Upper lobe of right lung (tissue), 1 donor: ENCODE measurements around the gene ILF2. TPM values are rescaled to one million over a fixed set of nuclear protein-coding genes. Genes with fewer than 3 reads are reported as not detected.
A peak's percentile ranks its signal among the peaks of the same experiment; 100 is the strongest.

Experiments
- ATAC-seq: fragments of 200-7000 bp; cut with Tn5 transposase; one replicate; pipeline ENCODE4 v1.9.1; 2020; ENCODE audit warnings: mild to moderate bottlenecking, moderate library complexity
- DNase-seq: peaks from one replicate; pipeline ENCODE4 v3.0.0-alpha.2; 2020
- H3K27ac ChIP-seq: fragments of 200-600 bp; one replicate; pipeline ENCODE4 v1.8.0; 2022
- H3K27me3 ChIP-seq: fragments of 200-600 bp; one replicate; pipeline ENCODE4 v1.8.0; 2022; ENCODE audit warnings: mild to moderate bottlenecking
- H3K36me3 ChIP-seq: fragments of 200-600 bp; one replicate; pipeline ENCODE4 v1.8.0; 2022
- H3K4me1 ChIP-seq: fragments of 200-600 bp; one replicate; pipeline ENCODE4 v1.8.0; 2022
- H3K4me3 ChIP-seq: fragments of 200-600 bp; one replicate; pipeline ENCODE4 v1.8.0; 2022; ENCODE audit warnings: mild to moderate bottlenecking
- H3K9me3 ChIP-seq: fragments of 200-600 bp; one replicate; pipeline ENCODE4 v1.8.0; 2022
- intact Hi-C: fragments of 100-400 bp; cut with DNase I; formaldehyde crosslinking; loops from one replicate; pipeline ENCODE4 v1.11.0; 2022
- total RNA-seq: library from RNA; stranded (reverse); fragmentation: NEBNext Ultra II Directional; extraction: Animal tissue kit (Norgen Biotek cat#: 25700); gene quantifications from one replicate; pipeline ENCODE4 v1.2.1, GENCODE V29; 2021
- TF ChIP-seq, protein P1 (sequence below): fragments of 200-600 bp; IDR thresholded peaks from one replicate; pipeline ENCODE4 v1.8.0; 2022; ENCODE audit warnings: antibody characterized with exemption
- donor health status: DM: no; HTN: yes; CAD: no; lungs with severe emphysema.

The ILF2 gene
- total RNA-seq, 1 donor from 2014 or later: 86.1 TPM

DNA sequence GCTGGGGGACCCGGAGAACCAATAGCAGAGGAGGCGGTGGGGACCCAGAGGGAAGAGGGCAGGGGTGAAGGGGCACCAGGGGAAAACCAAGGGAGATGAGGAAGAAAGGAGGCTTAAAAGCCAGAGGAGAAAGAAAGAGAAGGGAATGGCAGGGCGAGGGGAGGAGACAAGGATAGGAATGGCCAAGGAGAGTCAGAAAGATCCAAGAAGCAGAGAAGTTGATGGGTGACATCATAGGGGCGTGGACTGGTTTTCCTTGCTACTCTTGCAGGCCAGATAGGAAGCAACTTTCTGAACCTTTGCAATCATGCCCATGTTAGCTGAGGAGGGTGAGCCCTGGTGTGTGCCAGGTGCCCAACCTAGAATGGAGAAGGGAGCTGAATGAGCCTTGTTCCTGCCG lies 13.1 kb upstream of the ILF2 start:
- intact Hi-C loops: no loop called here
- Histone ChIP-seq H3K4me1 (no peaks in the 10 kb centered on the region), H3K27me3 (peaks cover 12% of the 10 kb centered on the region), H3K27ac (no peak overlapping the region), H3K9me3 (no peaks in the 10 kb centered on the region), H3K4me3 (no peak overlapping the region), H3K36me3 (no peaks in the 10 kb centered on the region)
- no peak for ATAC-seq
- DNase-seq: no peak
- TF ChIP-seq, protein P1, sequence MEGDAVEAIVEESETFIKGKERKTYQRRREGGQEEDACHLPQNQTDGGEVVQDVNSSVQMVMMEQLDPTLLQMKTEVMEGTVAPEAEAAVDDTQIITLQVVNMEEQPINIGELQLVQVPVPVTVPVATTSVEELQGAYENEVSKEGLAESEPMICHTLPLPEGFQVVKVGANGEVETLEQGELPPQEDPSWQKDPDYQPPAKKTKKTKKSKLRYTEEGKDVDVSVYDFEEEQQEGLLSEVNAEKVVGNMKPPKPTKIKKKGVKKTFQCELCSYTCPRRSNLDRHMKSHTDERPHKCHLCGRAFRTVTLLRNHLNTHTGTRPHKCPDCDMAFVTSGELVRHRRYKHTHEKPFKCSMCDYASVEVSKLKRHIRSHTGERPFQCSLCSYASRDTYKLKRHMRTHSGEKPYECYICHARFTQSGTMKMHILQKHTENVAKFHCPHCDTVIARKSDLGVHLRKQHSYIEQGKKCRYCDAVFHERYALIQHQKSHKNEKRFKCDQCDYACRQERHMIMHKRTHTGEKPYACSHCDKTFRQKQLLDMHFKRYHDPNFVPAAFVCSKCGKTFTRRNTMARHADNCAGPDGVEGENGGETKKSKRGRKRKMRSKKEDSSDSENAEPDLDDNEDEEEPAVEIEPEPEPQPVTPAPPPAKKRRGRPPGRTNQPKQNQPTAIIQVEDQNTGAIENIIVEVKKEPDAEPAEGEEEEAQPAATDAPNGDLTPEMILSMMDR: no peak

DNA sequence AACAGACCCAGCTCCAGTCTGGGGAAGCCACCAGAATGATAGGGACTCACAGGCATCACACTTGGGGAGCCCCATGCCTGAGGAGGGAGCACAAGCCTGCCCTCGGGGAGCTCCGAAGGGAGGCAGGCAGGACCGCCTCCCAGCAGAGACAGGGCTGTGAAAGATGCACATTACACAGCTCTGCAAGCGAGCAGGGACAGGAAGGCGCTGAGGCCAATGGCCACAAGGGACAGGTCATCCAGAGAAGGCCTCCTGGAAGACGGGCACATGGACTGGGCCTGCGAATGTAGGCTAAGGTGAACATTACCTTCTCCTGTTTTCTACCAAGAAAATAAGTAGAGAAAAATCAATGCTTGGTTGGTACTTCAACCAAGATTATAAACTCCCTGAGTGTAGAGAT lies 11.9 kb upstream of the ILF2 start:
- intact Hi-C loops: no loop called here
- H3K27ac ChIP-seq: no peak overlapping the region

DNA sequence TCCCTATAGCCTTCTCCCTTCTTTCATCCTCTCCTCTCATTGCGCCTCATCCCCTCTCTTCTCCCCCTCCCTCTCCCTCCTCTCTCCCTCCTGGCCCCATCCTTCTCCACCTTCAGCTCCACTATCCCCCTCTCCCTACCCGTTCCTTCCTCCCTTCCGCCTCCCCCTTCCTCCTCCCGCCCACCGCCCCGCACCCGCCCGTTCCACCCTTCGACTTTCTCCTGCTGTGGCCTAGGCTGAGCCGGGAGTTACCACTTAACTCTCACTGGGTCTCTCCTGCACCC lies 9.3 kb upstream of the ILF2 start:
- Histone ChIP-seq H3K4me1 (peaks cover 14% of the 10 kb centered on the region), H3K9me3 (no peaks in the 10 kb centered on the region), H3K4me3 (peak overlapping the region; percentile 67), H3K27ac (no peak overlapping the region), H3K27me3 (peaks cover 24% of the 10 kb centered on the region), H3K36me3 (no peaks in the 10 kb centered on the region)
- TF ChIP-seq, protein P1: no peak
- intact Hi-C loops: no loop called here
- no peak for ATAC-seq
- no peak for DNase-seq

More for the DNA sequence above, 11.9 kb upstream of the ILF2 start:
- Histone ChIP-seq H3K36me3 (no peaks in the 10 kb centered on the region), H3K9me3 (no peaks in the 10 kb centered on the region), H3K27me3 (peaks cover 21% of the 10 kb centered on the region), H3K4me1 (peaks cover 10% of the 10 kb centered on the region), H3K4me3 (no peak overlapping the region)
- TF ChIP-seq, protein P1: no peak
- DNase-seq: peak; percentile 51
- ATAC-seq: no peak

DNA sequence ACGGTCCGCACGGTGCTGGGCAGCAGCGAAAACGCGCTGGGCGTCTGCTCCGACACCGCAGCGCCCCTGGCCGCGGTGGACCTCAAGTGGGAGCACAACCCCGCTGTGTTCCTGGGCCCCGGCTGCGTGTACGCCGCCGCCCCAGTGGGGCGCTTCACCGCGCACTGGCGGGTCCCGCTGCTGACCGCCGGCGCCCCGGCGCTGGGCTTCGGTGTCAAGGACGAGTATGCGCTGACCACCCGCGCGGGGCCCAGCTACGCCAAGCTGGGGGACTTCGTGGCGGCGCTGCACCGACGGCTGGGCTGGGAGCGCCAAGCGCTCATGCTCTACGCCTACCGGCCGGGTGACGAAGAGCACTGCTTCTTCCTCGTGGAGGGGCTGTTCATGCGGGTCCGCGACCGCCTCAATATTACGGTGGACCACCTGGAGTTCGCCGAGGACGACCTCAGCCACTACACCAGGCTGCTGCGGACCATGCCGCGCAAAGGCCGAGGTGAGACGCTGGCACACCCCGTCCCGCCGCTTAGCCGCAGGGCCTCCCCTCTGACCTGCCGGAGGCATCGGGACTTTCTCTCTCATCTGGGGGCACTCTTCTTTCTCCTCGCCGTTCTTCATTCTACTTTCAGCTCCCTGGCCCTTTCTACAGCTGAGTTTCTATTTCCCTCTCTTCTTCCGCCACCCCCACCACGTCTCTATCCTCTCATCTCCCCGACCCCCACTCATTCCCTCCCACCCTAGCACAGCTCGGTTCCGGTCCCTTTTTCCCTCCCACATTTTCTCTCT lies 8.7 kb upstream of the ILF2 start:
- H3K27ac ChIP-seq: peak overlapping the region; percentile 74
- intact Hi-C loops: loop anchor here (5.0 kb wide), 2 partner anchors 68 to 93 kb away; no protein-coding TSS in a partner anchor
- H3K4me3 ChIP-seq: peak overlapping the region; percentile 67
- peak; percentile 63 for ATAC-seq
- H3K27me3 ChIP-seq: peaks cover 24% of the 10 kb centered on the region
- DNase-seq: peak; percentile 74
- TF ChIP-seq, protein P1: no peak
- H3K4me1 ChIP-seq: peaks cover 14% of the 10 kb centered on the region
- H3K36me3 ChIP-seq: no peaks in the 10 kb centered on the region
- no peaks in the 10 kb centered on the region for H3K9me3 ChIP-seq

DNA sequence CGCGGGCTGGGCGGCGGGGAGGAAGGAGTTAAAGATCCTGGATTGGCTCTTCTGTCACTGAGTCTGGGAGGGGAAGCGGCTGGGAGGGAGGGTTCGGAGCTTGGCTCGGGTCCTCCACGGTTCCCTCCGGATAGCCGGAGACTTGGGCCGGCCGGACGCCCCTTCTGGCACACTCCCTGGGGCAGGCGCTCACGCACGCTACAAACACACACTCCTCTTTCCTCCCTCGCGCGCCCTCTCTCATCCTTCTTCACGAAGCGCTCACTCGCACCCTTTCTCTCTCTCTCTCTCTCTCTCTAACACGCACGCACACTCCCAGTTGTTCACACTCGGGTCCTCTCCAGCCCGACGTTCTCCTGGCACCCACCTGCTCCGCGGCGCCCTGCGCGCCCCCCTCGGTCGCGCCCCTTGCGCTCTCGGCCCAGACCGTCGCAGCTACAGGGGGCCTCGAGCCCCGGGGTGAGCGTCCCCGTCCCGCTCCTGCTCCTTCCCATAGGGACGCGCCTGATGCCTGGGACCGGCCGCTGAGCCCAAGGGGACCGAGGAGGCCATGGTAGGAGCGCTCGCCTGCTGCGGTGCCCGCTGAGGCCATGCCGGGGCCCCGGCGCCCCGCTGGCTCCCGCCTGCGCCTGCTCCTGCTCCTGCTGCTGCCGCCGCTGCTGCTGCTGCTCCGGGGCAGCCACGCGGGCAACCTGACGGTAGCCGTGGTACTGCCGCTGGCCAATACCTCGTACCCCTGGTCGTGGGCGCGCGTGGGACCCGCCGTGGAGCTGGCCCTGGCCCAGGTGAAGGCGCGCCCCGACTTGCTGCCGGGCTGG lies 7.9 kb upstream of the ILF2 start, which contains the start of gene NPR1:
NPR1 (plus strand) TSS at position 170 of the 818 bp plus-strand sequence; CDS start at position 591, 421 bp downstream.
- Histone ChIP-seq H3K4me1 (peaks cover 14% of the 10 kb centered on the region), H3K27me3 (peaks cover 24% of the 10 kb centered on the region), H3K36me3 (no peaks in the 10 kb centered on the region), H3K27ac (peak within 1 kb of the TSS; percentile 74), H3K9me3 (no peaks in the 10 kb centered on the region), H3K4me3 (peak within 1 kb of the TSS; percentile 67)
- DNase-seq: peak; percentile 84
- intact Hi-C loops: loop anchor here (5.0 kb wide), 2 partner anchors 69 to 94 kb away; no protein-coding TSS in a partner anchor
- peak; percentile 67 for ATAC-seq
- TF ChIP-seq, protein P1: no peak
